H1 (cell line): ENCODE results near the gene MCEMP1. TPM values are rescaled to one million over a fixed set of nuclear protein-coding genes. Genes with fewer than 3 reads are reported as not detected.

Experiments
- CTCF ChIA-PET: fragments of 300-600 bp; sonication (Branson Sonifier 250); formaldehyde crosslinking; loops from one replicate; lab custom pipeline; 2021; ENCODE audit not compliant: partially characterized antibody; lab: Charles Lee
- POLR2A ChIA-PET: fragments of 300-600 bp; sonication (Branson Sonifier 250); formaldehyde crosslinking; loops from one replicate; lab custom pipeline; 2021; ENCODE audit warnings: inconsistent platforms; ENCODE audit not compliant: partially characterized antibody; lab: Charles Lee
- DNase-seq, 2 experiments: peaks; one replicate each; pipeline versions ENCODE4 v3.0.0 to v3.0.0-alpha.2; 2010 to 2022; ENCODE audit warnings: low spot score in 2 of 2, low read depth in 1 of 2, mixed read lengths in 1 of 2
- FAIRE-seq: peaks from 2 replicates; lab custom pipeline; 2011; peaks lifted over from hg19 to GRCh38; lab: Jason Lieb, UNC
- H2AFZ ChIP-seq: 2 replicates; pipeline ENCODE4 v1.8.1; 2012; ENCODE audit warnings: low read length, inconsistent platforms
- H2AK5ac ChIP-seq: 2 replicates; pipeline ENCODE4 v1.6.1; 2013; ENCODE audit warnings: low read depth, low read length
- H2BK120ac ChIP-seq: replicated peaks from 2 replicates; pipeline ENCODE3; 2013; ENCODE audit warnings: low read depth, low read length, inconsistent platforms
- H2BK12ac ChIP-seq: 2 replicates; pipeline ENCODE4 v1.6.1; 2013; ENCODE audit warnings: low read depth, low read length
- H2BK15ac ChIP-seq: 2 replicates; pipeline ENCODE4 v1.6.1; 2013; ENCODE audit warnings: low read length
- H2BK20ac ChIP-seq: 2 replicates; pipeline ENCODE4 v1.6.1; 2013; ENCODE audit warnings: low read length
- H2BK5ac ChIP-seq: 2 replicates; pipeline ENCODE4 v1.6.1; 2013; ENCODE audit warnings: low read depth, low read length
- H3K14ac ChIP-seq: 2 replicates; pipeline ENCODE4 v1.6.1; 2013; ENCODE audit warnings: inconsistent platforms; ENCODE audit not compliant: insufficient read length
- H3K18ac ChIP-seq: 2 replicates; pipeline ENCODE4 v1.6.1; 2013; ENCODE audit warnings: low read length; ENCODE audit errors: extremely low read depth
- H3K23ac ChIP-seq: 2 replicates; pipeline ENCODE4 v1.6.1; 2013; ENCODE audit warnings: inconsistent platforms; ENCODE audit not compliant: insufficient read length
- H3K23me2 ChIP-seq: 2 replicates; pipeline ENCODE4 v1.6.1; 2013; ENCODE audit warnings: low read depth, low read length
- H3K27ac ChIP-seq: 2 replicates; pipeline ENCODE4 v1.6.1; 2011; ENCODE audit warnings: low read depth, low read length, inconsistent platforms
- H3K27me3 ChIP-seq, 4 experiments: replicated peaks in 1 of 4; 1 replicate in 1 of 4; 2 replicates in 3 of 4; pipeline versions ENCODE4 v1.6.1 to v1.8.1; 2011 to 2013; ENCODE audit warnings: low read length in 3 of 4, mild to moderate bottlenecking in 3 of 4, inconsistent platforms in 2 of 4, mixed read lengths in 2 of 4, moderate library complexity in 1 of 4; ENCODE audit not compliant: control insufficient read depth in 3 of 4, insufficient read depth in 3 of 4; ENCODE audit errors: extremely low read depth in 1 of 4
- H3K36me3 ChIP-seq, 4 experiments: 2 replicates each; pipeline versions ENCODE4 v1.6.1 to v1.8.1; 2011 to 2013; ENCODE audit warnings: mild to moderate bottlenecking in 4 of 4, low read length in 3 of 4, moderate library complexity in 2 of 4, control low read depth in 1 of 4, inconsistent platforms in 1 of 4; ENCODE audit not compliant: insufficient read depth in 4 of 4, control insufficient read depth in 2 of 4
- H3K4ac ChIP-seq: replicated peaks from 2 replicates; pipeline ENCODE3; 2013; ENCODE audit warnings: low read length, low read depth, mixed read lengths, inconsistent platforms; ENCODE audit not compliant: insufficient read length
- H3K4me1 ChIP-seq, 4 experiments: replicated peaks in 1 of 4; 1 replicate in 1 of 4; 2 replicates in 3 of 4; pipeline versions ENCODE4 v1.6.1 to v1.8.1; 2011 to 2013; ENCODE audit warnings: low read length in 3 of 4, inconsistent platforms in 2 of 4, mixed read lengths in 1 of 4; ENCODE audit not compliant: insufficient read depth in 4 of 4, control insufficient read depth in 3 of 4
- H3K4me2 ChIP-seq, 2 experiments: 2 replicates each; pipeline versions ENCODE4 v1.6.1 to v1.8.1; 2011 to 2013; ENCODE audit warnings: low read depth in 2 of 2, low read length in 2 of 2, control low read depth in 1 of 2, inconsistent platforms in 1 of 2, mild to moderate bottlenecking in 1 of 2; ENCODE audit not compliant: insufficient read depth in 1 of 2
- H3K4me3 ChIP-seq, 4 experiments: fragments of 200-600, 300-600 bp in 1 of 4; sonication (generic), shearing (Covaris generic), sonication (Bioruptor Twin) in 1 of 4; 2 replicates each; pipeline versions ENCODE4 v1.5.1 to v1.8.1; 2011 to 2016; ENCODE audit warnings: low read length in 4 of 4, low read depth in 3 of 4, control low read depth in 2 of 4, inconsistent platforms in 2 of 4, mild to moderate bottlenecking in 2 of 4, mixed read lengths in 1 of 4, moderate library complexity in 1 of 4; ENCODE audit not compliant: insufficient read depth in 2 of 4; ENCODE audit errors: extremely low read depth in 1 of 4
- H3K56ac ChIP-seq: replicated peaks from 2 replicates; pipeline ENCODE3; 2013; ENCODE audit warnings: low read depth, mild to moderate bottlenecking, mixed read lengths, low read length, inconsistent platforms; ENCODE audit not compliant: insufficient read length
- H3K79me1 ChIP-seq: 2 replicates; pipeline ENCODE4 v1.6.1; 2013; ENCODE audit warnings: low read depth, low read length, control low read depth
- H3K79me2 ChIP-seq, 2 experiments: 2 replicates each; pipeline versions ENCODE4 v1.6.1 to v1.8.1; 2012 to 2013; ENCODE audit warnings: low read length in 2 of 2, mild to moderate bottlenecking in 2 of 2, inconsistent platforms in 1 of 2; ENCODE audit not compliant: insufficient read depth in 2 of 2, control insufficient read depth in 1 of 2
- H3K9ac ChIP-seq, 4 experiments: replicated peaks in 1 of 4; 1 replicate in 1 of 4; 2 replicates in 3 of 4; pipeline versions ENCODE4 v1.6.1 to v1.8.1; 2011 to 2013; ENCODE audit warnings: low read depth in 3 of 4, low read length in 3 of 4, control low read depth in 2 of 4, mild to moderate bottlenecking in 2 of 4, moderate library complexity in 2 of 4, inconsistent platforms in 1 of 4; ENCODE audit errors: extremely low read depth in 1 of 4
- H3K9me3 ChIP-seq, 2 experiments: 2 replicates each; pipeline versions ENCODE4 v1.6.1 to v1.8.1; 2012 to 2013; ENCODE audit warnings: mild to moderate bottlenecking in 2 of 2, moderate library complexity in 2 of 2, control low read depth in 1 of 2, inconsistent platforms in 1 of 2, low read depth in 1 of 2, low read length in 1 of 2, mixed read lengths in 1 of 2; ENCODE audit not compliant: insufficient read depth in 2 of 2
- H4K20me1 ChIP-seq, 2 experiments: replicated peaks in 1 of 2; 2 replicates each; pipeline versions ENCODE3 to v1.8.1; 2011 to 2013; ENCODE audit warnings: inconsistent platforms in 2 of 2, low read length in 2 of 2, mild to moderate bottlenecking in 1 of 2; ENCODE audit not compliant: insufficient read depth in 2 of 2, control insufficient read depth in 1 of 2
- H4K5ac ChIP-seq: 2 replicates; pipeline ENCODE4 v1.6.1; 2013; ENCODE audit warnings: low read length, low read depth, mixed read lengths, inconsistent platforms; ENCODE audit not compliant: insufficient read length
- H4K8ac ChIP-seq: 2 replicates; pipeline ENCODE4 v1.8.0; 2013; ENCODE audit warnings: mild to moderate bottlenecking, moderate library complexity, low read length, inconsistent platforms; ENCODE audit not compliant: insufficient read depth; ENCODE audit errors: extremely low read depth
- H4K91ac ChIP-seq: replicated peaks from 2 replicates; pipeline ENCODE3; 2013; ENCODE audit warnings: low read length, mixed read lengths, inconsistent platforms; ENCODE audit not compliant: insufficient read length
- ASH2L ChIP-seq: fragments of 200-600, 300-600 bp; sonication (generic); IDR thresholded peaks from one replicate; pipeline ENCODE4 v1.7.1; 2017; ENCODE audit warnings: low read length
- BACH1 ChIP-seq: IDR thresholded peaks from 2 replicates; pipeline ENCODE4 v1.6.1; 2012; ENCODE audit warnings: low read length, improper control_type of control experiment
- CHD2 ChIP-seq: IDR thresholded peaks from 2 replicates; pipeline ENCODE4 v1.6.1; 2012; ENCODE audit warnings: low read length, improper control_type of control experiment
- CTBP2 ChIP-seq: IDR thresholded peaks from 2 replicates; pipeline ENCODE4 v1.7.0; 2011; ENCODE audit warnings: borderline replicate concordance, mild to moderate bottlenecking, moderate library complexity, mixed read lengths, low read length; ENCODE audit not compliant: insufficient read depth, insufficient read length
- EGR1 ChIP-seq: IDR thresholded peaks from 2 replicates; pipeline ENCODE4 v1.6.1; 2011; ENCODE audit warnings: low read depth, low read length, borderline replicate concordance
- HDAC6 ChIP-seq: IDR thresholded peaks from one replicate; pipeline ENCODE4 v1.7.1; 2012; ENCODE audit warnings: low read depth, mild to moderate bottlenecking, inconsistent platforms, low read length, moderate library complexity
- NANOG ChIP-seq: IDR thresholded peaks from 2 replicates; pipeline ENCODE4 v1.6.1; 2011; ENCODE audit warnings: low read length, low read depth, mild to moderate bottlenecking, inconsistent platforms; ENCODE audit not compliant: insufficient read depth, poor library complexity, severe bottlenecking
- NRF1 ChIP-seq: IDR thresholded peaks from 2 replicates; pipeline ENCODE4 v1.6.1; 2011; ENCODE audit warnings: mild to moderate bottlenecking, low read depth, low read length, improper control_type of control experiment
- POU5F1 ChIP-seq: IDR thresholded peaks from 2 replicates; pipeline ENCODE4 v1.6.1; 2011; ENCODE audit warnings: low read depth, mild to moderate bottlenecking, low read length, moderate library complexity
- RBBP5 ChIP-seq: IDR thresholded peaks from 2 replicates; pipeline ENCODE4 v1.7.1; 2012; ENCODE audit warnings: low read depth, mild to moderate bottlenecking, inconsistent platforms, low read length, moderate library complexity, borderline replicate concordance
- SIN3A ChIP-seq, 2 experiments: IDR thresholded peaks in 1 of 2; conservative IDR thresholded peaks in 1 of 2; 2 replicates each; pipeline ENCODE4 v1.6.1; 2011 to 2012; ENCODE audit warnings: low read length in 2 of 2, improper control_type of control experiment in 1 of 2, low read depth in 1 of 2, mild to moderate bottlenecking in 1 of 2
- SP2 ChIP-seq: IDR thresholded peaks from 2 replicates; pipeline ENCODE4 v1.6.1; 2012; ENCODE audit warnings: mild to moderate bottlenecking, low read length, inconsistent platforms
- SUZ12 ChIP-seq: fragments of 200-600 bp; sonication (generic); IDR thresholded peaks from 2 replicates; pipeline ENCODE4 v1.6.1; 2012; ENCODE audit warnings: mild to moderate bottlenecking, inconsistent platforms, low read length, moderate library complexity, mixed read lengths
- TAF7 ChIP-seq: optimal IDR thresholded peaks from 2 replicates; pipeline ENCODE3; 2011; ENCODE audit warnings: low read depth, mild to moderate bottlenecking, inconsistent platforms, low read length, moderate library complexity, borderline replicate concordance
- WGBS, 2 experiments: shearing (Covaris generic) in 1 of 2; methylation state at CpG; one replicate each; pipeline versions ENCODE4 v1.1.6 to v1.1.7; 2013 to 2015; ENCODE audit warnings: low lambda C conversion rate in 2 of 2, mixed read lengths in 2 of 2, inconsistent platforms in 1 of 2, low coverage in 1 of 2, missing lambda C conversion rate in 1 of 2; ENCODE audit not compliant: insufficient replicate concordance in 2 of 2, insufficient coverage in 1 of 2, insufficient read length in 1 of 2; ENCODE audit errors: extremely low coverage in 1 of 2, missing lambda C conversion rate in 1 of 2; 5-methylcytosine and 5-hydroxymethylcytosine counted together
- polyA plus RNA-seq, 7 experiments: library from polyadenylated mRNA; depleted of rRNA in 3 of 7; stranded (reverse) in 5 of 7; unstranded in 2 of 7; fragments of >200 nt in 5 of 7; fragments of 200-250 nt in 2 of 7; gene quantifications; 1 replicate in 5 of 7; 2 replicates in 1 of 7; 4 replicates in 1 of 7; pipeline versions ENCODE4 v1.2.1 to v1.2.3, GENCODE V29; 2011 to 2013; ENCODE audit warnings: missing spikeins in 2 of 7, mixed read lengths in 2 of 7
- total RNA-seq: library from RNA; stranded (reverse); fragmentation: NEBNext Ultra II Directional; extraction: Animal tissue kit (Norgen Biotek cat#: 25700); gene quantifications from 2 replicates; pipeline ENCODE4 v1.2.1, GENCODE V29; 2021

The MCEMP1 gene
- total and polyA plus RNA-seq, 2 of the 8 experiments (the other 6 are each of a cell fraction or from before 2014, with no cell fraction given): not detected

- Histone ChIP-seq H3K23ac (no peak overlapping the region), H4K20me1 (no peaks in the 10 kb centered on the region), H3K14ac (no peak overlapping the region), H3K27me3 (no peaks in the 10 kb centered on the region; a peak in 1 of 7 replicates), H3K4me3 (no peak overlapping the region), H3K9me3 (no peaks in the 10 kb centered on the region), H4K5ac (no peak overlapping the region), H3K4me2 (no peak overlapping the region), H2BK5ac (no peak overlapping the region), H3K56ac (no peak overlapping the region), H4K8ac (peak overlapping the region; percentile 71; the same call in 1 of the 2 replicates), H3K27ac (no peak overlapping the region), H2BK120ac (no peak overlapping the region), H3K23me2 (0 out of 2 replicates have a peak, but pooled peaks cover 1% of the 10 kb centered on the region), H2BK12ac (0 out of 2 replicates have a peak overlapping the region, but pooled peaks have one; percentile 50), H3K36me3 (no peaks in the 10 kb centered on the region), H2BK15ac (no peak overlapping the region), H3K79me1 (no peaks in the 10 kb centered on the region), H3K4me1 (no peaks in the 10 kb centered on the region; a peak in 1 of 7 replicates), H2AFZ (no peak overlapping the region), H4K91ac (no peak overlapping the region), H3K4ac (no peak overlapping the region), H2BK20ac (no peak overlapping the region), H3K79me2 (no peaks in the 10 kb centered on the region), H3K9ac (no peak overlapping the region), H3K18ac (no peak overlapping the region), H2AK5ac (no peak overlapping the region)
- POLR2A ChIA-PET: interaction anchor here (0.9 to 1.0 kb wide), 2 partner anchors 78 to 237 kb away, joined by 3 read pairs; partner anchors contain the start of gene TIMM44
- FAIRE-seq: no peak
- no peak for DNase-seq
- CTCF ChIA-PET: interaction anchor here (0.5 kb wide), 1 partner anchor 1810 kb away, joined by 3 read pairs; no protein-coding TSS in a partner anchor
- 78% methylated on average over 7 of the region's 8 CpGs; no CpG with 5 or more reads in 1 of the 2 experiments for WGBS, 2 experiments
- TF ChIP-seq CTBP2: no peak
- TF ChIP-seq CHD2: no peak
- no peak for TF ChIP-seq HDAC6
- no peak for TF ChIP-seq BACH1
- no peak for TF ChIP-seq NANOG
- TF ChIP-seq NRF1: no peak
- TF ChIP-seq SUZ12: no peak
- TF ChIP-seq ASH2L: no peak
- no peak for TF ChIP-seq RBBP5
- no peak for TF ChIP-seq EGR1
- no peak for TF ChIP-seq TAF7
- TF ChIP-seq POU5F1: no peak
- no peak for TF ChIP-seq SP2
- no peak for TF ChIP-seq SIN3A (conservative IDR thresholded peaks at IDR 0.05 in 1 of 2, IDR thresholded peaks at IDR 0.05 in 1 of 2; ENCODE audit: low read depth in 1 of 2, low read length in 2 of 2)
Measured at GRCh38 chr19:7706955-7707456, 30.1 kb downstream of the MCEMP1 start.
